GM12865 (cell line): ENCODE measurements around the gene RNGTT.
"Not testable (repeated sequence)": the region's sequence is repeated elsewhere in the genome, so short reads cannot be mapped to it uniquely, and the experiment has no call there.

ENCODE experiments used
- DNase-seq: peaks from one replicate; pipeline ENCODE4 v3.0.0; 2010; ENCODE audit warnings: low read depth
- H3K4me3 ChIP-seq: 2 replicates; pipeline ENCODE4 v1.5.1; 2011; ENCODE audit warnings: mild to moderate bottlenecking, low read depth, low read length, control low read depth
- CTCF ChIP-seq: IDR thresholded peaks from 2 replicates; pipeline ENCODE4 v1.5.1; 2011; ENCODE audit warnings: low read length, control low read depth, low read depth, inconsistent platforms; ENCODE audit not compliant: insufficient read depth; ENCODE audit errors: missing control alignments

The RNGTT gene

GRCh38 chr6:88806728-88807127, 156.7 kb downstream of the RNGTT start:
- TF ChIP-seq CTCF: no peak
- DNase-seq: no peak
- no peak overlapping the region for H3K4me3 ChIP-seq

GRCh38 chr6:88804701-88805100, 158.7 kb downstream of the RNGTT start:
- no peak for TF ChIP-seq CTCF
- H3K4me3 ChIP-seq: no peak overlapping the region
- no peak for DNase-seq

- no peak overlapping the region for H3K4me3 ChIP-seq
- no peak for DNase-seq
- no peak for TF ChIP-seq CTCF
Observed at GRCh38 chr6:88785478-88785877, 177.9 kb downstream of the RNGTT start.

- DNase-seq: peak; percentile 84
- H3K4me3 ChIP-seq: no peak overlapping the region
- TF ChIP-seq CTCF: peak; percentile 71
Observed at GRCh38 chr6:88780714-88781389, 182.6 kb downstream of the RNGTT start.

- DNase-seq: peak; percentile 4
- H3K4me3 ChIP-seq: no peak overlapping the region
- TF ChIP-seq CTCF: no peak
Observed at GRCh38 chr6:88775866-88776571, 187.4 kb downstream of the RNGTT start.

- H3K4me3 ChIP-seq, DNase-seq: not testable (repeated sequence)
Observed at GRCh38 chr6:88768114-88768513, 195.3 kb downstream of the RNGTT start.

GRCh38 chr6:88764081-88764480, 199.3 kb downstream of the RNGTT start:
- TF ChIP-seq CTCF: no peak
- no peak for DNase-seq
- H3K4me3 ChIP-seq: no peak overlapping the region
